Measurements from ENCODE around the gene SLC46A2. TPM values are rescaled to one million over a fixed set of nuclear protein-coding genes. Genes with fewer than 3 reads are reported as not detected.

The SLC46A2 gene
- total RNA-seq, 4 donors from 2014 or later = 0.17 to 0.42 (median 0.26) TPM; not detected in 1

GRCh38 chr9:112900488-112900887 is 9.8 kb upstream of the SLC46A2 start:
- Histone ChIP-seq H3K4me1 (no peaks in the 10 kb centered on the region), H3K4me3 (no peak overlapping the region), H3K27ac (replicated peaks in 1 of 4) (no peak overlapping the region), H3K27me3 (no peaks in the 10 kb centered on the region), H3K36me3 (no peaks in the 10 kb centered on the region), H3K9me3 (no peaks in the 10 kb centered on the region)
- TF ChIP-seq CTCF (IDR thresholded peaks at IDR 0.05) (no peak), EP300 (IDR thresholded peaks at IDR 0.05) (no peak), POLR2AphosphoS5 (IDR thresholded peaks at IDR 0.05) (no peak), POLR2A (IDR thresholded peaks at IDR 0.05; ENCODE audit: low read depth) (no peak)
- intact Hi-C loops (cut with DNase I) = no loop called here
- DNase-seq (ENCODE audit: extremely low spot score) = no peak
- 82% methylated on average over 4 of the region's 4 CpGs for WGBS

DNA sequence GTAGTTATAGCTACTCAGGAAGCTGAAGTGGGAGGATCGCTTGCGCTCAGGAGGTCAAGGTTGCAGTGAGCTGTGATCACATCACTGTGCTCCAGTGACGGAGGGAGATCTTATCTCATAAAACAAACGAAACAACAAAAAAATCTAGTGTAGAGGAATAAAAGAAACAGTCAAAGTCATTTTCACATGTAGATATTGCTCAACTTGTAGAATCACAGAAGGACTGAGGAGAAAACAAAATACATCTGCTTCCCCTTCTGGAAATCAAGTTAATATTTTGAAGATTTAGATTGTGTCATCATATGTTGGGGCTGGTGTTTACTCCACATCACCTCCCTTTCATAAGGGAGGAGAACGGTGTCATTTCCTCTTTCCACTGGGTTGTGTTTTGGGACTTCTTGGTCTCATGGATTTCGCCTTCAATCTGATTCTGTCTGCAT is 8.2 kb upstream of the SLC46A2 start:
- no peaks in the 10 kb centered on the region for H3K27me3 ChIP-seq
- TF ChIP-seq POLR2A (IDR thresholded peaks at IDR 0.05; ENCODE audit: low read depth) = no peak
- TF ChIP-seq EP300 (IDR thresholded peaks at IDR 0.05) = no peak
- TF ChIP-seq CTCF (IDR thresholded peaks at IDR 0.05) = no peak
- no peak for TF ChIP-seq POLR2AphosphoS5 (IDR thresholded peaks at IDR 0.05)
- H3K36me3 ChIP-seq = no peaks in the 10 kb centered on the region
- no peak overlapping the region for H3K27ac ChIP-seq (replicated peaks in 1 of 4)
- 50% methylated on average over 6 of the region's 6 CpGs for WGBS
- no peak overlapping the region for H3K4me3 ChIP-seq
- H3K4me1 ChIP-seq = no peaks in the 10 kb centered on the region
- no peak for DNase-seq (ENCODE audit: extremely low spot score)
- intact Hi-C loops (cut with DNase I) = no loop called here
- no peaks in the 10 kb centered on the region for H3K9me3 ChIP-seq

- TF ChIP-seq CTCF (IDR thresholded peaks at IDR 0.05) = no peak
- Histone ChIP-seq H3K4me1 (no peaks in the 10 kb centered on the region), H3K27ac (replicated peaks in 1 of 4) (no peak overlapping the region), H3K4me3 (no peak overlapping the region), H3K27me3 (peaks cover 0 to 9% (median 0%) of the 10 kb centered on the region in 4 donors), H3K9me3 (no peaks in the 10 kb centered on the region), H3K36me3 (no peaks in the 10 kb centered on the region)
- 57% methylated on average over 3 of the region's 3 CpGs for WGBS
- DNase-seq (ENCODE audit: extremely low spot score) = no peak
- intact Hi-C loops (cut with DNase I) = no loop called here
Observed at GRCh38 chr9:112896131-112896530, 5.5 kb upstream of the SLC46A2 start.

DNA sequence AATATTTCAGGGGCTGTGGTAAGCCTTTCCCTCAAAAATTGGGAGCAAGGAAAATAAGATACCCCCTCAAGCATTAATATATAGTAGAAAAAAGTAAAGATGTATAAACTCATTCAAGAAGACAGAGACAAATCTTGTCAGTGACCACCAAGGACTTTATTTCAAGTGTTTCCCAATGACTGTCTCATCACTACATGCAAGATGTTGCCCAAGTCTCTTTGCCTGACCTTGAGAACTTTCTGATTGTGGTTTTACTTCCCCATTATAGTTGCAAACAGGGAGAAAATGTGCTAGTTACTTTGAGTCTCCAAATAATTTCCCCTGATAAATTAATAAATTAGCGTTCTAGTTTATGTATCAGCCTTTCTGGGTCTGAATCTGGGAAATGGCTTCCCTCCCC is 4.0 kb upstream of the SLC46A2 start:
- peaks cover 4 to 14% (median 10%) of the 10 kb centered on the region in 4 donors for H3K4me1 ChIP-seq
- H3K27ac ChIP-seq (replicated peaks in 1 of 4) = no peak overlapping the region
- H3K36me3 ChIP-seq = no peaks in the 10 kb centered on the region
- H3K4me3 ChIP-seq = no peak overlapping the region
- no peak for DNase-seq (ENCODE audit: extremely low spot score)
- 79% methylated on average over 1 of the region's 1 CpG for WGBS
- TF ChIP-seq POLR2A (IDR thresholded peaks at IDR 0.05; ENCODE audit: low read depth) (no peak), POLR2AphosphoS5 (IDR thresholded peaks at IDR 0.05) (no peak), EP300 (IDR thresholded peaks at IDR 0.05) (no peak), CTCF (IDR thresholded peaks at IDR 0.05) (no peak)
- peaks cover 0 to 23% (median 0%) of the 10 kb centered on the region in 4 donors for H3K27me3 ChIP-seq
- no peaks in the 10 kb centered on the region for H3K9me3 ChIP-seq
- intact Hi-C loops (cut with DNase I) = no loop called here

DNA sequence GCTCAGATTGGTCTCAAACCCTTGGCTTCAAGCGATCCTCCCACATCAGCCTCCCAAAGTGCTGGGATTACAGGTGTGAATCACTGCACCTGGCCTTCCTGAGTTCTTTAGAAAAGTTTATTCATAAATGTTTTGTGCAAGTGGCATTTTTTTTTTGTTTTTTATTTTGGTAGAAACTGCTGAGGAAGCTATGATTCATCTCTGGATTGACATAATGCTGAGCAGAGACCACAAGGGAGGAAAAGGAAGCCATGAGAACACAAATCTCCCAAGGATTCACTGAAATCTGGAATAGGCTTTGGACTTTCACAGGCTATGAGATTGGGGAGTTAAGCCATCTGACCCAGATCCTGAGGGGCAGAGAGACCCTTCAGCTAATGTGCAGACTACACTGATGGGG is 3.4 kb upstream of the SLC46A2 start:
- peaks cover 4 to 14% (median 10%) of the 10 kb centered on the region in 4 donors for H3K4me1 ChIP-seq
- no peak for DNase-seq (ENCODE audit: extremely low spot score)
- H3K27ac ChIP-seq (replicated peaks in 1 of 4) = no peak overlapping the region
- TF ChIP-seq CTCF (IDR thresholded peaks at IDR 0.05) = no peak
- TF ChIP-seq POLR2A (IDR thresholded peaks at IDR 0.05; ENCODE audit: low read depth) = no peak
- no peak for TF ChIP-seq EP300 (IDR thresholded peaks at IDR 0.05)
- H3K9me3 ChIP-seq = no peaks in the 10 kb centered on the region
- H3K4me3 ChIP-seq = no peak overlapping the region
- WGBS = 89% methylated on average over 1 of the region's 1 CpG
- intact Hi-C loops (cut with DNase I) = no loop called here
- H3K36me3 ChIP-seq = no peaks in the 10 kb centered on the region
- H3K27me3 ChIP-seq = peaks cover 0 to 30% (median 0%) of the 10 kb centered on the region in 4 donors
